Common myeloid progenitor, CD34-positive (primary cell): ENCODE measurements around the gene TSPAN17.
"Not testable (repeated sequence)": the region's sequence is repeated elsewhere in the genome, so short reads cannot be mapped to it uniquely, and the experiment has no call there.

ENCODE experiments used
- CTCF ChIA-PET: fragments of 350-600 bp; sonication (Branson Sonifier 250); formaldehyde crosslinking; loops from one replicate; lab custom pipeline; 2021; ENCODE audit warnings: antibody characterized with exemption; lab: Charles Lee
- POLR2A ChIA-PET: fragments of 350-600 bp; sonication (Branson Sonifier 250); formaldehyde crosslinking; loops from one replicate; lab custom pipeline; 2021; ENCODE audit warnings: antibody characterized with exemption; lab: Charles Lee
- DNase-seq, 3 donors: peaks; one replicate each; pipeline versions ENCODE4 v3.0.0 to v3.0.0-alpha.2; 2013
- H3K27ac ChIP-seq, 2 experiments: 1 replicate in 1 of 2; 2 replicates in 1 of 2; pipeline ENCODE4 v1.7.0; 2013; ENCODE audit warnings: inconsistent platforms in 2 of 2, low read length in 2 of 2, mild to moderate bottlenecking in 2 of 2, low read depth in 1 of 2, moderate library complexity in 1 of 2; ENCODE audit not compliant: severe bottlenecking in 2 of 2, insufficient read depth in 1 of 2, poor library complexity in 1 of 2
- H3K27me3 ChIP-seq, 5 experiments: replicated peaks in 2 of 5; 1 replicate in 3 of 5; 2 replicates in 2 of 5; pipeline versions ENCODE4 v1.6.1 to v1.7.0; 2013; ENCODE audit warnings: low read length in 4 of 5, mild to moderate bottlenecking in 2 of 5, moderate library complexity in 2 of 5, inconsistent platforms in 1 of 5; ENCODE audit not compliant: insufficient read depth in 5 of 5, control insufficient read depth in 4 of 5
- H3K36me3 ChIP-seq, 4 experiments: 1 replicate in 2 of 4; 2 replicates in 2 of 4; pipeline versions ENCODE4 v1.6.1 to v1.7.0; 2013; ENCODE audit warnings: low read length in 3 of 4, control low read depth in 1 of 4, mild to moderate bottlenecking in 1 of 4; ENCODE audit not compliant: control insufficient read depth in 4 of 4, insufficient read depth in 4 of 4
- H3K4me1 ChIP-seq, 4 experiments: 1 replicate in 3 of 4; 2 replicates in 1 of 4; pipeline versions ENCODE4 v1.6.1 to v1.7.1; 2013; ENCODE audit warnings: low read length in 3 of 4, mild to moderate bottlenecking in 3 of 4, control low read depth in 1 of 4, inconsistent platforms in 1 of 4, moderate library complexity in 1 of 4; ENCODE audit not compliant: control insufficient read depth in 4 of 4, insufficient read depth in 4 of 4; ENCODE audit errors: control extremely low read depth in 1 of 4
- H3K4me3 ChIP-seq, 7 experiments: 1 replicate in 4 of 7; 2 replicates in 3 of 7; pipeline versions ENCODE4 v1.5.1 to v1.7.0; 2013; ENCODE audit warnings: mild to moderate bottlenecking in 7 of 7, low read length in 6 of 7, moderate library complexity in 6 of 7, inconsistent platforms in 2 of 7, low read depth in 2 of 7, control low read depth in 1 of 7; ENCODE audit not compliant: insufficient read depth in 4 of 7, control insufficient read depth in 1 of 7; ENCODE audit errors: extremely low read depth in 1 of 7
- H3K9me3 ChIP-seq, 5 experiments: 1 replicate in 4 of 5; 2 replicates in 1 of 5; pipeline versions ENCODE4 v1.6.1 to v1.7.1; 2013; ENCODE audit warnings: low read length in 4 of 5, mild to moderate bottlenecking in 2 of 5, inconsistent platforms in 1 of 5, low read depth in 1 of 5, moderate library complexity in 1 of 5; ENCODE audit not compliant: control insufficient read depth in 4 of 5, insufficient read depth in 2 of 5; ENCODE audit errors: control extremely low read depth in 1 of 5
- WGBS: methylation state at CpG from one replicate; pipeline ENCODE4 v1.1.5; 2013; ENCODE audit not compliant: insufficient coverage; 5-methylcytosine and 5-hydroxymethylcytosine counted together

Gene TSPAN17

DNA sequence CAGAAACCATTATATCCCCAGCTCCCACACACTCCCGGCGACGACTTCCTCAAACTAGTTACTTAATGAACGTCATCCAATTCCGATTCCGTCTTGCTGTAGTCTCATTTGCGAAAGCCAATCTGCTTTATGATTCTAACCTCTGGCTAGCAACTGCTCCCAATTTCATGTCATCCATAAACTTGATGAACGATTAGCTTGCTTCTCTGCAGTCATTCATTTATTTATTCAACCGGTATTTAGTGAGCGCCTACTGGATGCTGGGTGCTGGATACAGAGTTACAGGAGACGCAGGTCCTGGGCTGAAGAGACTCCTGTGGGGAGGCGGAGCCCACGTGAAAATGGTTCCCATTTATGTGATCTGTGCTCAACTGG lies 46.2 kb downstream of the TSPAN17 start:
- POLR2A ChIA-PET = no interaction called here
- H3K36me3 ChIP-seq = no peaks in the 10 kb centered on the region
- WGBS = 50% methylated on average over 13 of the region's 13 CpGs
- no peak overlapping the region for H3K27ac ChIP-seq
- peak in 2 of 3 donors; percentile 14 to 15 for DNase-seq
- H3K27me3 ChIP-seq = peaks cover 4 to 93% (median 33%) of the 10 kb centered on the region in 5 experiments
- H3K9me3 ChIP-seq = peaks cover 0 to 2% (median 1%) of the 10 kb centered on the region in 5 experiments
- CTCF ChIA-PET = interaction anchor here (1.0 to 1.7 kb wide), 4 partner anchors 12 to 59 kb away, joined by 3 to 7 read pairs (median 3); no protein-coding TSS in a partner anchor
- H3K4me3 ChIP-seq = no peak overlapping the region
- peaks cover 0 to 6% (median 0%) of the 10 kb centered on the region in 4 experiments for H3K4me1 ChIP-seq

DNA sequence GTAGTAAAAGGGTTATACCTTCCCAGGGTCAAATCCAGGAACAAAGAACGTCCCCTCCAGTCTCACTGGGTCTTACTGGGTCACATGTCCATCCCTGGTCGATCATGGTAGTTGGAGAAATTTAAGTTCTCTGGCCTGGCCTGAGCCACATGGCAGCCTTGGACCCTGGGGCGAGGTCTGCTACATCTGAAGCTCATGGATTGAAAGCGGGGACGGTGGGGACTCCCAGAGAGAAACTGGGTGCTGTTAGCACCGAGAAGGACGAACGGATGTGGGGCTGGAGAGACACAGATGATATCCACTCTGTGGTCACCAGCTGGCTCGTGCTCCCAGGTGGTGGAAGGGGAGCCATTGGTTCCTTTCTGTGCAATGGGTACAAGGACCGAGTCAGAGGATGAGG lies 46.9 kb downstream of the TSPAN17 start:
- H3K27ac ChIP-seq = no peak overlapping the region
- ChIA-PET CTCF (interaction anchor here (0.5 to 1.7 kb wide), 2 partner anchors 18 to 33 kb away, joined by 3 to 7 read pairs; no protein-coding TSS in a partner anchor), POLR2A (no interaction called here)
- WGBS = 88% methylated on average over 8 of the region's 10 CpGs
- H3K4me1 ChIP-seq = peaks cover 0 to 6% (median 0%) of the 10 kb centered on the region in 4 experiments
- no peak for DNase-seq
- no peaks in the 10 kb centered on the region for H3K36me3 ChIP-seq
- H3K4me3 ChIP-seq = no peak overlapping the region
- H3K27me3 ChIP-seq = peaks cover 4 to 98% (median 39%) of the 10 kb centered on the region in 5 experiments
- H3K9me3 ChIP-seq = peaks cover 0 to 2% (median 1%) of the 10 kb centered on the region in 5 experiments

DNA sequence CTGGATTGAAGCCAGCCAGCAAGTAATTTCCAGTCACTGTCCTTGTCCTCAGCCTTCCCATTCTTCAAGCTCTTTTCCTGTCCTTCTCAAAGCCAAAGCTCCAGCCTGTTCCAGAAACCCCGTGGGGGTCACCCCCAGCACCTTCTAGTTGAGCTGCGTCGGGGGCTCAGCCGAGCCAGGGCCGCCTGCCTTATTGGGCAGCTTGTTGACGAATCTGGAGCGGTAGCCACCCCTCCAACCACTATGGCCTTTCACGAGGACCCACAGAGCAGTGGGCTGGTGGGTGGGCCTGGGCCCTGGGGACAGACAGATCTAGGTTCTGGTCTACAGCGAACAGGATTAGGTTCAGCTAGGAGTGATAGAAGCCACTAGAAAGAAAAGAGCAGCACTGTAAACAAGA lies 47.3 kb downstream of the TSPAN17 start:
- H3K9me3 ChIP-seq = peaks cover 0 to 2% (median 1%) of the 10 kb centered on the region in 5 experiments
- no peak overlapping the region for H3K4me3 ChIP-seq
- H3K4me1 ChIP-seq = peaks cover 0 to 6% (median 0%) of the 10 kb centered on the region in 4 experiments
- DNase-seq = no peak
- POLR2A ChIA-PET = no interaction called here
- no peaks in the 10 kb centered on the region for H3K36me3 ChIP-seq
- WGBS = 82% methylated on average over 9 of the region's 9 CpGs
- no peak overlapping the region for H3K27ac ChIP-seq
- CTCF ChIA-PET = interaction anchor here (0.5 to 1.7 kb wide), 2 partner anchors 18 to 34 kb away, joined by 3 to 7 read pairs; no protein-coding TSS in a partner anchor
- H3K27me3 ChIP-seq = peaks cover 4 to 98% (median 39%) of the 10 kb centered on the region in 5 experiments

- no peak overlapping the region for H3K4me3 ChIP-seq
- H3K27ac ChIP-seq = no peak overlapping the region
- POLR2A ChIA-PET = no interaction called here
- no peaks in the 10 kb centered on the region for H3K36me3 ChIP-seq
- CTCF ChIA-PET = interaction anchor here (1.7 kb wide), 1 partner anchor 34 kb away, joined by 7 read pairs; no protein-coding TSS in a partner anchor
- H3K9me3 ChIP-seq = peaks cover 0 to 2% (median 1%) of the 10 kb centered on the region in 5 experiments
- 80% methylated on average over 8 of the region's 8 CpGs for WGBS
- no peak for DNase-seq
- peaks cover 0 to 6% (median 0%) of the 10 kb centered on the region in 4 experiments for H3K4me1 ChIP-seq
- peaks cover 4 to 99% (median 39%) of the 10 kb centered on the region in 5 experiments for H3K27me3 ChIP-seq
Observed at GRCh38 chr5:176695073-176695472, 47.8 kb downstream of the TSPAN17 start.

- Histone ChIP-seq H3K27ac (no peak overlapping the region), H3K9me3 (no peaks in the 10 kb centered on the region), H3K4me3 (no peak overlapping the region), H3K4me1 (peaks cover 0 to 6% (median 0%) of the 10 kb centered on the region in 4 experiments), H3K36me3 (no peaks in the 10 kb centered on the region), H3K27me3 (peaks cover 4 to 97% (median 30%) of the 10 kb centered on the region in 5 experiments)
- WGBS = 82% methylated on average over 7 of the region's 10 CpGs
- ChIA-PET CTCF (no interaction called here), POLR2A (no interaction called here)
- DNase-seq = no peak
Observed at GRCh38 chr5:176697267-176697933, 50.1 kb downstream of the TSPAN17 start.

- DNase-seq = no peak
- CTCF ChIA-PET = no interaction called here
- no peak overlapping the region for H3K4me3 ChIP-seq
- peaks cover 0 to 2% (median 0%) of the 10 kb centered on the region in 4 experiments for H3K4me1 ChIP-seq
- H3K27me3 ChIP-seq = peaks cover 4 to 97% (median 27%) of the 10 kb centered on the region in 5 experiments
- POLR2A ChIA-PET = no interaction called here
- no peak overlapping the region for H3K27ac ChIP-seq
- 28% methylated on average over 4 of the region's 9 CpGs for WGBS
- no peaks in the 10 kb centered on the region for H3K36me3 ChIP-seq
- H3K9me3 ChIP-seq = no peaks in the 10 kb centered on the region
Observed at GRCh38 chr5:176697934-176698538, 50.8 kb downstream of the TSPAN17 start.

DNA sequence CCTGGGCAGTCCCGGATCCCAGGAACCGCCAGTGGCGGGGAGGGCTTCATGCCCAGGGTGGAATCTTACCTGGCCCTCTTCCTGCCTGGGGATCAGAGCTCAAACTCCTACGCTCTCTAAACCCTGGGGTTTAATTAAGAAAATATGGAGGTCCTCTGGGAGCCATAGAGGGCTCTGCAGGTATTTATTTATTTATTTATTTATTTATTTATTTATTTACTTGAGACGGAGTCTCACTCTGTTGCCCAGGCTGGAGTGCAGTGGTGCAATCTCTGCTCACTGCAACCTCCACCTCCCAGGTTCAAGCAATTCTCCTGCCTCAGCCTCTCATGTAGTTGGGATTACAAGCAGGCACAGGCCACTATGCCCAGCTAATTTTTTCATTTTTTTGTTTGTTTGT lies 52.2 kb downstream of the TSPAN17 start:
- DNase-seq, H3K4me1 ChIP-seq, H3K27ac ChIP-seq, H3K4me3 ChIP-seq, H3K9me3 ChIP-seq, H3K36me3 ChIP-seq, POLR2A ChIA-PET, CTCF ChIA-PET: not testable (repeated sequence)
- no CpG with 5 or more reads among the region's 5 CpGs for WGBS
- peaks cover 4 to 89% (median 18%) of the 10 kb centered on the region in 5 experiments for H3K27me3 ChIP-seq
